Bronchial epithelial cell (primary cell): ENCODE data around the gene LIG4. TPM values are rescaled to one million over a fixed set of nuclear protein-coding genes. Genes with fewer than 3 reads are reported as not detected.
A peak's percentile ranks its signal among the peaks of the same experiment; 100 is the strongest.

Experiments
- DNase-seq: peaks from one replicate; pipeline ENCODE4 v3.0.0-alpha.2; 2010; ENCODE audit warnings: low read depth
- FAIRE-seq: peaks from 2 replicates; lab custom pipeline; 2011; peaks lifted over from hg19 to GRCh38; lab: Jason Lieb, UNC
- H3K27me3 ChIP-seq: 2 replicates; pipeline ENCODE4 v1.5.1; 2011; ENCODE audit warnings: low read length; ENCODE audit not compliant: control insufficient read depth, insufficient read depth
- H3K36me3 ChIP-seq: 2 replicates; pipeline ENCODE4 v1.5.1; 2011; ENCODE audit warnings: low read length; ENCODE audit not compliant: control insufficient read depth, insufficient read depth
- H3K4me3 ChIP-seq: 2 replicates; pipeline ENCODE4 v1.5.1; 2011; ENCODE audit warnings: mild to moderate bottlenecking, low read depth, low read length, control low read depth
- CTCF ChIP-seq: IDR thresholded peaks from 2 replicates; pipeline ENCODE4 v1.5.1; 2011; ENCODE audit warnings: mild to moderate bottlenecking, moderate library complexity, low read length, control low read depth, inconsistent platforms; ENCODE audit not compliant: insufficient read depth, severe bottlenecking
- total RNA-seq: library from RNA; depleted of rRNA; stranded (reverse); fragments of >200 nt; gene quantifications from 2 replicates; pipeline ENCODE4 v1.2.1, GENCODE V29; 2014

Gene LIG4
- total RNA-seq, 1 donor from 2014 or later: 10.5 TPM

DNA sequence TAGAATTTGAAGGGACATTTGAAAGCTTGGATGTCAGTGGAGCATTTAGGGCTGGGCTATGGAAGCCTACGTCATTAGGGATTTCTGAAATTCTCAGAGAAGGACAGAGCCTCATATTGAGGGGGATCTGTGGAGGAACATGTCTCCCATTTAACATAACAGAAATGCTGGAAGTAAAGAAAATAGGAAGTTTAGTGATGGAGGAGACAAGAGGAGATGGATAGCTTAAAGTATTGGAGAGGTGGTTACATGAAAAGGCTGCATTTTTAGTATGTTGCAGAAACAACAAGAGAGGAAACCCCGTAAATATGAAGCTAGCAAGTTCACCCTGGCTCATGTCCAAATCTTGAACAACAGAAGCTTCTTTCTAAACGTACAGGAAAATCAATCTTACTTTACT, 24.4 kb downstream of the LIG4 start:
- DNase-seq: no peak
- Histone ChIP-seq H3K4me3 (no peak overlapping the region), H3K27me3 (no peaks in the 10 kb centered on the region), H3K36me3 (no peaks in the 10 kb centered on the region)
- TF ChIP-seq CTCF: no peak
- no peak for FAIRE-seq

- TF ChIP-seq CTCF: no peak
- no peak overlapping the region for H3K4me3 ChIP-seq
- H3K36me3 ChIP-seq: no peaks in the 10 kb centered on the region
- no peaks in the 10 kb centered on the region for H3K27me3 ChIP-seq
- FAIRE-seq (no peak), DNase-seq (no peak)
Measured at GRCh38 chr13:108188260-108188659, 27.1 kb downstream of the LIG4 start.

GRCh38 chr13:108185223-108185622, 30.1 kb downstream of the LIG4 start:
- no peak for FAIRE-seq
- H3K36me3 ChIP-seq: no peaks in the 10 kb centered on the region
- no peak for DNase-seq
- H3K4me3 ChIP-seq: no peak overlapping the region
- no peak for TF ChIP-seq CTCF
- no peaks in the 10 kb centered on the region for H3K27me3 ChIP-seq

- Histone ChIP-seq H3K27me3 (no peaks in the 10 kb centered on the region), H3K36me3 (no peaks in the 10 kb centered on the region), H3K4me3 (no peak overlapping the region)
- DNase-seq (no peak), FAIRE-seq (no peak)
- TF ChIP-seq CTCF: no peak
Measured at GRCh38 chr13:108182652-108183051, 32.7 kb downstream of the LIG4 start.

DNA sequence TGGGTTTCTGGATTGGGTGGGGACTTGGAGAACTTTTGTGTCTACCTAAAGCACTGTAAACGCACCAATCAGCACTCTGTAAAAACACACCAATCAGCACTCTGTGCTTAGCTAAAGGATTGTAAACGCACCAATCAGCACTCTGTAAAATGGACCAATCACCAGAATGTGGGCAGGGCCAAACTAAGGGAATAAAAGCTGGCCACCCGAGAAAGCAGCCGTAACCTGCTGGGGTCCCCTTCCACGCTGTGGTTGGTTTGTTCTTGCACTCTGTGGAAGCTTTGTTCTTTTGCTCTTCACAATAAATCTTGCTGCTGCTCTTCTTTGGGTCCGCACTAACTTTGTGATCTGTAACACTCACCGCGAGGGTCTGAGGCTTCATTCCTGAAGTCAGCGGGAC, 37.3 kb downstream of the LIG4 start:
- no peaks in the 10 kb centered on the region for H3K36me3 ChIP-seq
- FAIRE-seq: no peak
- TF ChIP-seq CTCF: no peak
- no peak overlapping the region for H3K4me3 ChIP-seq
- H3K27me3 ChIP-seq: no peaks in the 10 kb centered on the region
- DNase-seq: no peak

DNA sequence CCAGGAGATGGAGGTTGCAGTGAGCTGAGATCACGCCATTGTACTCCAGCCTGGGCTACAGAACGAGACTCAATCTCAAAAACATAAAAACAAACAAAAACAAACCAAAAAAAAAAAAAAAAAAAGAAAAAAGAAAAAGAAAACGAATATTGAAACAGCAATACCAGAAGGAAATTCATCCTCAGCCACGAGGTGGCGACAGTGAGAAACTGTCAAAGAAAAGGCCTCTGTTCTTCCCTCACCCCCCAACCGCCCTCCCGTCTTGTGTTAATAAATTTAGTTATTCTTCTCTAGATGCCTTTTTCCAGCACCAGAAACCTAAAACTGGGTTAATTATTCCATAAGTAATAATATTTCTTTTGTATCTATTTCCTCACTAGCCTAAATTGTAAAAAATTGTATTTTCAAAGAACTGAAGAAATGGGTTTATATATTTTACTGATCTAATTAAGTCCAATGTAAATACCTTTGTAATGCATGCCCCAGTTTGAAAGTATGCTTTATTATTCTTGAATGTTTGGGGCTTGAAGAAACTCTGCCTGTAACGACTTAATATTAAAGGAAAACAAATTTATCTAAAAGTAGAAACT, 38.6 kb downstream of the LIG4 start:
- Histone ChIP-seq H3K27me3 (no peaks in the 10 kb centered on the region), H3K36me3 (no peaks in the 10 kb centered on the region), H3K4me3 (no peak overlapping the region)
- peak; percentile 54 for TF ChIP-seq CTCF
- FAIRE-seq (no peak), DNase-seq (peak; percentile 35)
